Loucy (cell line): ENCODE measurements around the gene PPP1R16B.

ENCODE experiments used
- CTCF ChIP-seq: fragments of 200-600 bp; sonication (generic); conservative IDR thresholded peaks from 2 replicates; pipeline ENCODE4 v1.5.1; 2014; ENCODE audit warnings: mild to moderate bottlenecking, antibody characterized with exemption, low read length
- EZH2phosphoT487 ChIP-seq: fragments of 200-600 bp; IDR thresholded peaks from 2 replicates; pipeline ENCODE4 v1.6.1; 2018; ENCODE audit warnings: antibody characterized with exemption, mild to moderate bottlenecking, moderate library complexity, borderline replicate concordance

DNA sequence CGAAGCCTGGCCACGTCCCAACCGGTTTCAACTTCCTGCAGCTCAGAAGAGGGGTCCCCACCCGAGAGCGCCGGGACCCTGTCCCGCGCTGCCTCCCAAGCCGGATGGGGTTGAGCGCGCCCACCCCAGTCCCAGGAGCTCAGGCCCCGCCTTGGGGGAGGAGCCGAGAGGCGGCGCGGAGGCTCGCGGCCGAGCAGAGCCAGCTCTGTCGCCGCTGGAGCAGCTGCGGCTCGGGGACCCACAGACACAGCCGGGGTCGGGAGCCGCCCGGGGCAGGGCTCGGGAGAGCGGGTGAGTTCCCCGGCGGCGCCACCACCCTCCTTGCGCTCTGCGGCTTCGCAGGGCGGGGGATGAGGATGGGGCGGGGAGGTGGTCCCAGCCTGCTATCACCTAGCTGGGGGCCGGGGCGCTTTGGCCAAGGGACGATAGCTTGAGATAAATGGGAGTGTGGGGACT, at the start of gene PPP1R16B:
- TF ChIP-seq CTCF (no peak), EZH2phosphoT487 (no peak)
